ENCODE measurements around the gene CPS1.

CPS1 gene

DNA sequence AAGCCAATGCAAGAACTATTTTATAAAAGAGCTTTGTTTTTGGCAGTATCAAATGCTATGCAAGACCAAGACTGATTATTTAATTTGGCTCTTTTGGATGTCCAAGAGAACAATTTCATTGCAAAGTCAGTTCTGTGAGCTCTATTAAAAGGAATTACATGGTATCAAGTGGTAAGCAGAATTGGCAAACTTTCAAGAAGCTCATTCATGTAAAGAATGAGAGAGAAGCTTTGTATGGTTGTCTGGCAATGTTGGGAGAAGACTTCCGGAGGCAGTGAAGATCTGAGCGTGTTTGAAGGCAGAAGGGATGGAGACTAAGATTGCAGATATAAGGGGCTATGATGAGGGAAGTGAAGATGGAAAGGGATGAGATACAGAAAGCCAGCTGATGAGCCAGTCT, 49.6 kb downstream of the CPS1 start:
- no peak for DNase-seq

DNA sequence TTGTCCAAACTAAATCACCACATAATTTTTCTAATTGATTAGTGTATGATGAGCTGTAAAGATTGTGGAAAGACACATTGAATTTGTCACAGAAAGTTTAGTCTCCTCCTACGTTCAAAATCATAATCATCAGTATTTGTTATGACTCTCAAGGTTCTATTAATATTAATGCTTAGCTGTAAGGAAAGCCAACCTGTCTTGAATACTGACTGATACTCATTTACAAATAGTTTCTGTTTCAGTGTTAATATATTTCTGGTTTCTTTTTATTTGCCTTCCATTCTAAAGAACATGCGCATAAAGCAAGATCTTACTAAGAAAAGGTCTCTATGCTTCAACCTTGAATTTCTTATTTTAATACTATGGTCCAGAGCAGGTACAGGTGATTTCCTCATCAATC, 55.1 kb downstream of the CPS1 start:
- DNase-seq, result no peak

DNA sequence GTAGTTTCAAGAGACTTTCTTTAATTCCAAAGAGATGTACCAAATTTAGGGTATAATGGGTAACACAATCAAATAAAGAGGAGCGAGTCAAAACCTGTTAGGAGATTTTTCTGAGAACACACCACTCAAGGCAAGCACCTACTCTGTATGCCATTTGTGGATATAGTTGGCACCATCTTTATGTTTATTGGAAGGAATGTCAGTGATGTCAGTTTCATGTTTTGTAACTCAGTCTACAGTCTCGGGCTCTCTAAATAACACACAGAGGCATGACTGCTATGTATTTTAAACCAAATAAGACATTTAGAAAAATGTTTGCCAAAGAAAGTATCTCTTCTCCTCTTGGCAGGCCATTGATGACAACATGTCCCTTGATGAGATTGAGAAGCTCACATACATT, 59.7 kb downstream of the CPS1 start:
- no peak for DNase-seq

DNA sequence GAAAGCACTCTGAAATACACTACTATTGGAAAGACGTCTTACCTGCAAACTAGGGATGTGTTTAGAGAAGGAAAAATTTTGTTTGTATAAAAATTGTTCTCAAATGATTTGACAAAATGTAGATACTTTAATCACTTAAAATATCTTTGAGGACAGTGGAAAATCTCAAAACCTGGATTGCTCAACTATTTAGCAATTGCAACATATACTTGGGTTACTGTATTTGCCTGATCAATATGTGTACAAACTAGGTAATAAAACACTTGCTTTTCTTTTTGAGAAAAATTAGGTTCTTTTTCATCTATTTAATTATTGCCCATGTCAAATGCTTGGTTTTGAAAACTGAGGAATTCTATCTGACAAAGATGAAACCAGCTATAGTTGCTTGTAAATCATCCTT, 60.9 kb downstream of the CPS1 start:
- DNase-seq, result no peak

DNA sequence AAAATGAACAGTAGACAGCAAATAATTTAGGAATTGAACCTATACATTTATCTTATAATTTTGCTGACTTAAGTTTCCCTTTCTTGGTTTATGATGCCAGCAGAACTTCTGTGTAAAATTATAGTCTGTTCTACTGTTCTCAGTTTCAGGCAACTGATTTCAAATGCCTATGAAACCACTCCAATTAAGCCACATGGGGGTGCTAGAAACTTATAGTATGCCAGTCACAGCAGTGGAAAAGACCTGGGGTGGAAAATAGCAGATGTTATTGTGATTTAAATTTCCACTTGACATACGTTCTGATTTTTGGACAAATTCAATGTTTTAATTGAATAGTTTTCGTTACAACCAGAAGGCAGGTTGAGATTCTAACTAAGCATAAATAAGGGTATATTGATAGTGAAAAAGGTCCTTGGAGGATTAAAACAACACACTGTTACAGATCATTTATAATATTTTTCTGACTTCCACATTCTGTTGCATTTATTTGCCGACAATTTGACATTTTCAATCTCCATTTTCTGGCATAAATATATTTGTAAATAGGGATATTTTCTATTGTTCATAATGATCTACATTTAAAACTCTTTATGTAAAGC, 61.4 kb downstream of the CPS1 start:
- peak in 14 of 51 donors; percentile 1 to 84 (median 10) for DNase-seq

DNA sequence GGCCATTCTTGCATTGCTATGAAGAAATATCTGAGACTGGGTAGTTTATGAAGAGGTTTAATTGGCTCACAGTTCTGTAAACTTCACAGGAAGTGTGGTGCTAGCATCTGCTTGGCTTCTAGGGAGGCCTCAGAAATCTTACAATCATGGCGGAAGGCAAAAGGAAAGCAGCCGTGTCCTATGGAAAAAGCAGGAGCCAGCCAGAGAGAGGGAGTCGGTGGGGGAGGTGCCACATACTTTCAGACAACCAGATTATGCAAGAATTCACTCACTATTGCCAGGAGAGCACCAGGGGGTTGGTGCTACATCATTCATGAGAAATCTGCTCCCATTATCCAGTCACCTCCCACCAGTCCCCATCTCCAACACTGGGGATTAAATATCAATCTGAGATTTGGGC, 64.1 kb downstream of the CPS1 start:
- no peak for DNase-seq

DNA sequence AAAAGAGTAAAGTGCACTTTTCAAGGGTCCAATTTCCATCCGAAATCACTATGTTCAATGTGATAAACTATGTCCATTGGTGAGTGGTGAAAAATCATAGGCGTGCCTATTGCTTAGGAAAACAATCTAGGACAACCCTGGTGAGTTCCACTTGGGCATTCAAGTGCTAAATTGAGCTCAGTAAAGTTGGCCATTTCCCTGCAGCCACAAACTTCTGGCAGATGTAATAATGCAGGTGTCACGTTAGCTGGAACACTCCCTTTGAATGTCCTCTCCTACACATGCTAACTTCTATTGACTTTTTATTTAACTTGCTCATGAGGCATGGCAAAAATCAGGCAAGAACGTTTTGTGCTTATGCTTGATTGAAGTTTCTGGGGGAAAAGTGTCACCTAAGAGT, 67.1 kb downstream of the CPS1 start:
- no peak for DNase-seq

DNA sequence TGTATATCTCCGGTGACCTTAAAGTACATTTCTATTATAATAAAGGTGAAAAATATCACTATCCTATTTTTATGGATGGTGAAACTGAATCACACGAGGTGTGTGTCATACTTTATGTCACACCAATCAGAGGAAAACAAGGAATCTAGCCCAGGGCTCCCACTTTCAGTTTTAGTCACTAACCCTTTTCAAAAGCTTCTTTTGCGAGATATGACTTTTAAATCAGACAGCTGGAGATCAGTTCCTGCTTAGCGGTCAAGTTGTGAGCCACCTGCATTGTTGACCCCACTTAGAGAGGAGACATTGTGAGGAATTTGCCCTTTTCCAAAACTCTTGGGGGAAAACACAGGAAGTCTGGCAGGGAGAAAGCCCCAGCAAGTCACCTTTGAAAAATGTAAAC, 70.5 kb downstream of the CPS1 start:
- no peak for DNase-seq

DNA sequence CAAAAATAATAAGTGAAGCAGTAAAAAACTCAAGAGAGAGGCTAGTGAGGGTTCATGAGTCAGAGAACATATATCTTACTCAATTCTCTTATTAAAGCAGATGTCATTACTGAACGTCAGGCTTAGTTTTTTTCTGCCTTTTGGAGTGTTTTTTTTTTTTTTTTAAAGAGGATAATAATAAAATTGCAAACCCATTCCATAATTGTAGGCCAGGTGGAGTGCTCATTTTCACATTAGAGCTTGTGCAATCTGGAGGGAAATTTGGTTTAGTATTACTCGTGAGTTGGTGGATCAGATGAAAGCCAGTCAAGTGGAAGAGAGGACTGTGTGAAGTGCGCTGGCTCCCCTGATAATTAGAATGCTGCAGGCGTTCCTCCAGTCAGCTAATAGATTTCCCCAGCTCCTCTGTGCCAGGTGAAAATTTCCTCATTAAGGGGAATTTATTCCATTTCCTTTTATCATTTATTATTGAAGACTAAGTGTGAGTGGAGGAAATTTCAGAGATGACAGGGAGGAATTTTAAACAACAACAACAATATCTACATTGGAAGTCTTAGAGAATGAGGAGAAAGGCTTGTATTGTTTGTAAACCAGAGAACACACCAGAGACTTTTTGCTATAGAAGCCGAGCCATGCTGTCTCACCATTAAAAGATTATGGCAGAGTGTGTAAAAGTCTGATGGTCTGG, 74.6 kb downstream of the CPS1 start:
- peak in 10 of 51 donors; percentile 0 to 33 (median 7) for DNase-seq

DNA sequence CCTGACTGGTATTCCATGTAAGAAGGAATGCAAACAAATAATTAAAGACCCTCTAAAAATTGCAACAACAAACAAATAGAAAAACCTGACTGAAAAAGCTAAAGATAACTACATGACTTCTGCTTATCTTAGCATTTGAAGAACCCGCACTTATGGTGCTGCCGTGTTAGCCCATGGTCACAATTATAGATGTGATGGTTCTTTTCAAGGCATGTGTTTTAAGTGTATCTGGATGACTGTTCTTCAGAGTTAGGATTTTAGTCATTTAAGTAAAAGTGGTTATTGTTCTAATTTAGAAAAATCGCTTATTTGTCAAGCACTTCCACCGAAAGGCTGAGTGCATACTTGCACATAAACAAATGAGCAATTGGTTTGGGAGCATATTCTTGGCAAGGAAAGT, 77.3 kb downstream of the CPS1 start:
- DNase-seq, result no peak

DNA sequence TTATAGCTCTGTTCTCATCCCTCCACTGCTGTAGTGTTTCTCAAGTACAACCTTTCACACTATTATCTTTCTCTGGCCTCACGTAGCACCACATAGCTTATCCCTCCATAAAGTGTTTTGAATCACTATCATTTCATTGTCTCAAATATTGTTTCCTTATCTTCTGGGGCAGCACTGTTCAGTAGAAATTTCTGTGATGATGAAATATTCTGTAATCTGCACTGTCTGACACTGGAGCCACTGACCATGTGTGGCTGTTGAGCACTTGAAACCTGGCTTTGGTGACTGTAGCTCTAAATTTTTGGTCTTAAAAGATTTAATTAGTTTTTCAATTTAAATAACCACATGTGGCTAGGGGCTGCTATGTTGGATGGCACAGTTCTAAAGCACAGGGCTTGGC, 78.9 kb downstream of the CPS1 start:
- DNase-seq, result no peak

DNA sequence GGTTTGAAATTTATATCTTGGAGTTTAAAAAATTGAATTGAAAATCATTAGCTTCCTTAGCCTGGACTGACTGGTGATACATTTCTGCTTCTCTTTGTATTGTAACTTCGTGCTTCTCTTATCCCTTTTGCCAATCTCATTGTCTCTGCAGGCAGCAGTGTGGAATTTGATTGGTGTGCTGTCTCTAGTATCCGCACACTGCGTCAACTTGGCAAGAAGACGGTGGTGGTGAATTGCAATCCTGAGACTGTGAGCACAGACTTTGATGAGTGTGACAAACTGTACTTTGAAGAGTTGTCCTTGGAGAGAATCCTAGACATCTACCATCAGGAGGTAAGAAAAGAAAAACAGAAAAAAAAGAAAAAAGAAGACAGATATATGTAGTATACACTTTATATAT, 85.9 kb downstream of the CPS1 start:
- no peak for DNase-seq

DNA sequence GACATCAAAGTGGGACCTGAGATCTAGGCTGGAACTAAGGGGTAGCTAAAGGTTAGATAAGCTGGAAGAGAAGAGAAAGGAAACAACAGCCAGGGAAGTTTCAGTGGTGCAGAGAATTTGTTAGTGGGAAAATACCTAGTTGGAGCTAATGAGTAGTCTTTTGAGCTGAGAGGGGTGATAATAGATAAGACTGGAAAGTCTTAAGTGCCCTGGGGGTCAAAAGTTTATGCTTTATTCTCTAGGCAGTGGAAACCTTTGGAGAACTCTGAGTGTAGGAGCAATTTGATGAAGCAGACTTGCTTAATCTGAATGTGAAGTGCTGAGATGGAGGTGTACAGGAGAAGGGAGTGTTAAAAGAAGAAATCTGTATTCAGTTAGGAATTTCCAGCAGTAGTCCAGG, 90.8 kb downstream of the CPS1 start:
- DNase-seq, result no peak

DNA sequence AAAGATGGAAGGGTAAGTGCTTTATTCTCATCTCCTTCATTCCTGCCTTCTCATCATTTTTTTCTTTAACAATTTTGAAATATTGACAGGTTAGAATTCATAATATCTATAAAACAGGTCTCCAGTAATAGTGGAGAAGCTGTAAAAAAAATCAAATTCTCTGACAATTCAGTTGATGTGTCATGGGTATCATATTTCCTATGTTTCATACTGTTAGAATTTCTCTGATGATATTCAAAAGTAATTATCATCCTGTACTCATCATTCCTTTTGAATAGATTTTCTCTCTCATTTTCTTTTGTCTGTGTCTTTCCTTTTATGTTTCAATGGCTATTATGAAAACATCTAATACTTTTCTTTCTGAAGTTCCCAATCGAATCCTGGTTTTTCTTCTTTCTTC, 97.7 kb downstream of the CPS1 start:
- DNase-seq, result no peak

DNA sequence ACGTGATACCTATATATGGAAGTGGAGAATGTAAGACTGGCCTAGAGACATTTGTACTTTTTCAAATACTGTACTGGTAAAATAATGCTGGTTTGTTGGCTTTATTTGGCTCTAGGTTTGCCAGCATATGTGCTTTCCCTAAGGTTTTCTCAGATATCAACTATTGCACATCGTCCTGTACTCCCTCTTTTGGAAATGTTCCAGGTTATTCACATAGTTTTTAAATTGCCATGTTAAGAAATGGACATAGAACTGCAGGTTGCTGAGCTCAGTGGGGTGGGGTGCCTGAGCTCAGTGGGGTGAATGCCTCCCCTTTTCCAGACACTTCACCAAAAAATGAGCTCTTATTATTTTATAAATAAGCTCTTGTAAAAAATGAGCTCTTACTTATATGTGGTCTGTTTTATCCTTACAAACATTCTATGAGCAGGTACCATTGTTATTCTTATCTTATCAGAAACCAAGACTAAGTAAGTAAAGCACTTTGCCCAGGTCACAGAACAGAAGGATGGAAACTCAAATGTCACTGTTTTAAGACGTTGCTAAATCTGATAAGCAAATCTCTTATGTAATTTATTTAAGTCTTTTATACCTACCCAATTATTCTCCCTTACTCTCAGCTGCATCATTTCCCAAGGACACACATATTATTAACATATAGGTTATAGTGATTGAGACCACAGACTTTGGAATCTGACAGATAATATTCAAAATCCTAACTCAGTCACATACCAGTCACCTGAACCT, 99.0 kb downstream of the CPS1 start:
- no peak for DNase-seq

DNA sequence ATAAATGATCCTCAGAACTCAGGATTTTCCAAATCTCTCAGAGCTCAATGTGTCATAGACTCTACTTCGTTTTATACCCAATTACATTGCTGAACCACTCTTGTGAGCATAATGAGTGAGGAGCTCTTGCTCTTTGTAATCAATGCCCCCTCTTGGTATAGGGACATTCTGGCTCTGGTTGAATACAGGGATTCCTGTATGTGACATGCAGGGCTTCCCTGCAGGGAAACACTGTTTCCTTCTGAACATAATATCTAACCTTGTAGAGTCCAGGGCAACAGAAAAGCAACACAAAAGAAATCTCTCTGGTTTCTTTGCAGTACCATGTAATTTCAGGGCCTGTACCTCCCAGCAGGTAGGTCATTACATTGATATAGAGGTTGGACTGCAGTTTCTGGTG, 101.5 kb downstream of the CPS1 start:
- no peak for DNase-seq

DNA sequence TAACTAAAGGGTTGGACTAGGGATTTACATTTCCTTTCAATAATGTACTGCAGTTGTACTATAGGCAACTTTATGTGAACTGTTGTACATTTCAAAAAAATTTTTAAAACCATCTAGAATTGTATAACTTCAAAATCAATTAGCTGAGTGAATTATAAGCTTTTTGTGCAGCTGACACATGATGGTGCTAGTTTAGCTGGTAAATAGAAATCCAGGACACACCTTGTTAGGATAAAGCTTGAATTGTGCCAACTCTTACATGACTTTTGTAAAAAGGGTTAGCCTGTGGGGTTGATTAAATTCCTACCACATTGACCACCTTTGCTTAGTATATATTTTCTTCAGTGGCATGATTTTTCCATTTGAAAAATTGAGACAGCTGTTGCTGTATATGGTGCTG, 104.4 kb downstream of the CPS1 start:
- DNase-seq, result no peak

DNA sequence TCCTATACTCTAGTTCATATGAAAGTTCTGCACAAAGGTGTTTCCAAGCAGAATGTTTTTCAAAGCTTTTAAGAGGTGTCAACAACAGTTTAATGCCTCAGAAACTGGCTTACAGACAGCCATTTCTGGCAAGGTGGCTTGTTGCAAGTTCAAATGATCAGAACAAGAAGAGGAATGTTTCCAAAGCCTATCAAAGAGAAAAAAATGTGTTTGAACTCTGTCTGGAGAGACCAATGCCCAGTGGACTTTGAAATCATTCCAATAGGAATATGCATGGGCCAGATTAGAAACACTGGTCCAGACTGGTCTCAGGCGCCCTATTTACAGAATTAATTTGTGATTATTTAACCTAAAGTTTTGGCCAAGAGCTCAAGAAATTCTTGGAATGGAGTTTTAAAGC, 106.2 kb downstream of the CPS1 start:
- DNase-seq, result no peak

DNA sequence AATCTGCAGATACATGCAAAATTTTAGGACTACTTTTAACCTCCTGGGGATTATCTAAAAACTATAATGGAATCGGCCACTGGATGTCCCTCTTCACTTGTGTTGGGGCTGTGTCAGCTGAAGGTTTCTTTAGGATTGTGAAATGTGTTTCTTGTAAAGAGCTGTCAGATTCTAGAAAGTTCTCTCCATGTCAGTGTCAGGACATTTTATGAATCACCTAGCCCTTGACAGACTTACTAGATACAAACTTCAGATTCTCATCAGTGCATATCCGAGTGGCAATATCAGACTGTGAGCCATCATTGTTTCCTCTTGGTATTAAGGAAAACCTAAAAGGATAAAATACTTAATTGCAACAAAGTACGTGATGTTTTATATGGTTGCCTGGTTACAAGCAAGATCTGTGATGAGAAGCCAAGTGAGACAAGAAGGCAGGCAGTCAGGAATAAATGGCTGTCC, 107.3 kb downstream of the CPS1 start:
- peak in 10 of 51 donors; percentile 0 to 77 (median 5) for DNase-seq

DNA sequence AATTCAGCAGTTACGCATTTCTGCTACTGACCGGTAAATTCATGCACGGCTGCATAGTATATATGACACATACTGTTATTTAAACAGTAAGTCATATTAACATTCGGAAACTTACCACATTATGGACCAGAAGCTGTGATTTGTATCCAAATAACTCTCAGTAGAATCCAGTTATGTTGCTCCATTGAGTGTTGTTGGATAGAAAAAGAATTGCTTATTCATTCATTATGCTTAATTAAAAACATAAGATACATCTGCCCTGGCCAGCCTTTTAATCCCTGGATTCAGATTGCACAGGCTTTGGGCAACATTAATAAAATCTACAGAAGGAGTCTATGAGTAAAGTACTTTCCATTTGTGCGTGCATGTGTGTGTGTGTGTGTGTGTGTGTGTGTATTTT, 111.3 kb downstream of the CPS1 start:
- DNase-seq, result no peak

DNA sequence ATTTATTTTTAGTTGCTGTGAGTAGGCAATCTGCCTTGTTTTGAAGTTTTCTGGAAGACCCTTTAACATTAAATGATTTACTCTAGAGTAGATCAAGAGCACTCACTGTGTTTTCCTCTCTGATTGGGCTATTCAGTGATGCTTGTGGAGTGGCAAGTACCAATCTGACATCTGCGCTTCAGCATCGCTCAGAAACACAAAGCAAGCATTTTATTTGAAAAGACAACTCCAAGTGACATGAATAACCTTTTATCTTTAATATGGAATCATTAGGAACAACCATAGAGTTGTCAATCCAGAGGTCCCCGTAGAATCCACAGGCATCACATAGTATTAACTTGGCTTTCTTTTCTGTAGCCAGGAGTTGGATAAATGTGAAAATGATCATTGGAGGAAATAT, 114.7 kb downstream of the CPS1 start:
- peak in 6 of 51 donors; percentile 0 to 22 (median 3) for DNase-seq

DNA sequence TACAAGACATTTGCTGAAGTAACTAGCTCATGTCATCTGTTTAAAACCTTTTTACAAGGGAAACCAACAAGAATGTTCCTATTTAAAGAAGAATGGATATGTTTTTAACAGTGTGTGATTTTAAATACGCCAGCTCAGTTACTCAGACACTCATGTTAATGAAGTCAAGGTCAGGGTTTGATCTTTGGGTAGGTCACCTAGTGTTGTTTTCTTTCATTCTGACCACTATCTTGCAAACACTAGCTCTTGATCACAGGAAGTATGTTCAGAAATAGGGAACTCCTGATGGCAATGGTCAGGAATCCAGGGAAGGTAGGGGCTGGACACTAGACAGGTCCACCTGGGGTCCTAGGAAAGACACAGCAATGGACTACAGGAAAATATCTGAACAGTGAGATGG, 116.7 kb downstream of the CPS1 start:
- no peak for DNase-seq

DNA sequence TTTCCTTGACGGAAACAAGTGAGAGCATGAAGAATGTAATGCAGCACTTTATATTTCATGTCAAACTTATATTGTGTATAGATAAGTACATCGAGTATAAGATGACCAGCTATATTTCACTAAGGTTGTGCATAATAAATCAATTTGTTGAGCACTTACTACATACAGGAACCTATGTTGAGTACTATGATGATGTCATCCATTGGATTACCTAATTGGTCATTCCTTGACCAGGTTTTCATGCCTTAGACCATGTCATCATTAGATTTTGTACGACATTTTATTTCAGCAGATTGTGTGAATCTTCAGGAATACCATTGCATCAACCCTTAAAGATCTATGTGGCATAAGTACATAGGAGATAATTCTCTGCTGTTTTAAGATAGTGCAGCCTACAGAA, 119.7 kb downstream of the CPS1 start:
- DNase-seq, result no peak
